Measurements from ENCODE around the gene EPHB2.
"Not testable (repeated sequence)": the region's sequence is repeated elsewhere in the genome, so short reads cannot be mapped to it uniquely, and the experiment has no call there.

EPHB2 gene

GRCh38 chr1:22930240-22930912 is 219.7 kb downstream of the EPHB2 start:
- TF ChIP-seq, protein P1, sequence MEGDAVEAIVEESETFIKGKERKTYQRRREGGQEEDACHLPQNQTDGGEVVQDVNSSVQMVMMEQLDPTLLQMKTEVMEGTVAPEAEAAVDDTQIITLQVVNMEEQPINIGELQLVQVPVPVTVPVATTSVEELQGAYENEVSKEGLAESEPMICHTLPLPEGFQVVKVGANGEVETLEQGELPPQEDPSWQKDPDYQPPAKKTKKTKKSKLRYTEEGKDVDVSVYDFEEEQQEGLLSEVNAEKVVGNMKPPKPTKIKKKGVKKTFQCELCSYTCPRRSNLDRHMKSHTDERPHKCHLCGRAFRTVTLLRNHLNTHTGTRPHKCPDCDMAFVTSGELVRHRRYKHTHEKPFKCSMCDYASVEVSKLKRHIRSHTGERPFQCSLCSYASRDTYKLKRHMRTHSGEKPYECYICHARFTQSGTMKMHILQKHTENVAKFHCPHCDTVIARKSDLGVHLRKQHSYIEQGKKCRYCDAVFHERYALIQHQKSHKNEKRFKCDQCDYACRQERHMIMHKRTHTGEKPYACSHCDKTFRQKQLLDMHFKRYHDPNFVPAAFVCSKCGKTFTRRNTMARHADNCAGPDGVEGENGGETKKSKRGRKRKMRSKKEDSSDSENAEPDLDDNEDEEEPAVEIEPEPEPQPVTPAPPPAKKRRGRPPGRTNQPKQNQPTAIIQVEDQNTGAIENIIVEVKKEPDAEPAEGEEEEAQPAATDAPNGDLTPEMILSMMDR (IDR thresholded peaks at IDR 0.05; ENCODE audit: insufficient read depth, missing control alignments) = peak; percentile 83
- peak; percentile 45 for DNase-seq (ENCODE audit: insufficient read length, low spot score)
- FAIRE-seq = no peak

GRCh38 chr1:22932803-22933470 is 222.3 kb downstream of the EPHB2 start:
- FAIRE-seq (no peak), DNase-seq (ENCODE audit: insufficient read length, low spot score) (no peak)
- TF ChIP-seq, protein P1 (IDR thresholded peaks at IDR 0.05; ENCODE audit: insufficient read depth, missing control alignments) = no peak

- FAIRE-seq (no peak), DNase-seq (ENCODE audit: insufficient read length, low spot score) (no peak)
- TF ChIP-seq, protein P1 (IDR thresholded peaks at IDR 0.05; ENCODE audit: insufficient read depth, missing control alignments) = no peak
These were observed 224.8 kb downstream of the EPHB2 start for GRCh38 chr1:22935433-22935832.

GRCh38 chr1:22936681-22937080 is 226.0 kb downstream of the EPHB2 start:
- no peak for FAIRE-seq

DNA sequence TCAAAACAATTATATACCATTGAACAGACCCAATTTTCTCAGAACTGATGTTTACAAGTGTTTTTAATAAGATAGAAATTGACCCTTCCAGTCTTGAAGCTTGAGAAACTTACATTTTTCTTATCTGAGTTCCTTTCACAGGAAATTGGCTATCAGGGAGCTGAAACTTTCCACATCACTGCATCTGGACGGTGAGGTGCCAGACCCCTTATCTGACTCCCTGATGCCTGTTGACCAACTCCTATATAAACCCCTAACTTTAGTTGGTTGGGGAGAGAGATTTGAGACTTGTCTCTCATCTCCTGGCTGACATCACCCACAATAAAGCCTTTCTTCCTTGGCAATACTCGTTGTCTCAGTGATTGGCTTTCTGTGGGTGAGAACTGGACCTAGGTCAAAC is 230.6 kb downstream of the EPHB2 start:
- TF ChIP-seq, protein P1 (IDR thresholded peaks at IDR 0.05; ENCODE audit: insufficient read depth, missing control alignments) = no peak
- FAIRE-seq (no peak), DNase-seq (ENCODE audit: insufficient read length, low spot score) (no peak)

More at GRCh38 chr1:22936681-22937080, 226.0 kb downstream of the EPHB2 start:
- TF ChIP-seq, protein P1 (IDR thresholded peaks at IDR 0.05; ENCODE audit: insufficient read depth, missing control alignments) = no peak
- no peak for DNase-seq (ENCODE audit: insufficient read length, low spot score)

GRCh38 chr1:22944346-22945055 is 233.9 kb downstream of the EPHB2 start:
- TF ChIP-seq, protein P1 (IDR thresholded peaks at IDR 0.05; ENCODE audit: insufficient read depth, missing control alignments) = no peak
- DNase-seq (ENCODE audit: insufficient read length, low spot score) = no peak
- FAIRE-seq = no peak

DNA sequence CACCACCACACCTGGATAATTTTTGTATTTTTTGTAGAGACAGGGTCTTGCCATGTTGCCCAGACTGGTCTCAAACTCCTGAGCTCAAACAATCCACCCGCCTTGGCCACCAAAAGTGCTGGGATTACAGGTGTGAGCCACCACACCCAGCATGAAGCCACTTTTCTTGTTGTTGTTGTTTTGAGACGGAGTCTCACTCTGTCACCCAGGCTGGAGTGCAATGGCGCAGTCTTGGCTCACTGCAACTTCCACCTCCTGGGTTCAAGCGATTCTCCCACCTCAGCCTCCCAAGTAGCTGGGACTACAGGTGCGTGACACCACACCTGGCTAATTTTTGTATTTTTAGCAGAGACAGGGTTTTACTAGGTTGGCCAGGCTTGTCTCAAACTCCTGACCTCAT is 234.5 kb downstream of the EPHB2 start:
- FAIRE-seq; DNase-seq (ENCODE audit: insufficient read length, low spot score): not testable (repeated sequence)
